Testis (tissue), 2 donors: ENCODE data around the gene SSBP2.
"Not testable (repeated sequence)": the region's sequence is repeated elsewhere in the genome, so short reads cannot be mapped to it uniquely, and the experiment has no call there.

ENCODE experiments used
- POLR2A ChIP-seq: fragments of 450-650 bp; IDR thresholded peaks from one replicate; pipeline ENCODE4 v1.6.1; 2017; ENCODE audit warnings: antibody characterized with exemption, mild to moderate bottlenecking, moderate library complexity
- TF ChIP-seq, protein P1 (sequence below), 3 experiments: fragments of 450-650 bp in 2 of 3; fragments of 200-600 bp in 1 of 3; sonication (generic) in 1 of 3; IDR thresholded peaks; one replicate each; pipeline ENCODE4 v1.5.1; 2016 to 2019; ENCODE audit warnings: antibody characterized with exemption in 3 of 3, mild to moderate bottlenecking in 2 of 3, moderate library complexity in 1 of 3

DNA sequence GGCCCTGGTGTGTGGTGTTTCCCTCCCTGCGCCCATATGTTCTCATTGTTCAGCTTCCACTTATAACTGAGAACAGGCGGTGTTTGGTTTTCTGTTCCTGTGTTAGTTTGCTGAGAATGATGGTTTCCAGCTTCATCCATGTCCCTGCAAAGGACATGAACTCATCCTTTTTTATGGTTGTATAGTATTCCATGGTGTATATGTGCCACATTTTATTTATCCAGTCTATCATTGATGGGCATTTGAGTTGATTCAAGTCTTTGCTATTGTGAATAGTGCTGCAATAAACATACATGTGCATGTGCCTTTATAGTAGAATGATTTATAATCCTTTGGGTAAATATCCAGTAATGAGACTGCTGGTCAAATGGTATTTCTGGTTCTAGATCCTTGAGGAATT, 36.8 kb downstream of the SSBP2 start:
- TF ChIP-seq, protein P1, sequence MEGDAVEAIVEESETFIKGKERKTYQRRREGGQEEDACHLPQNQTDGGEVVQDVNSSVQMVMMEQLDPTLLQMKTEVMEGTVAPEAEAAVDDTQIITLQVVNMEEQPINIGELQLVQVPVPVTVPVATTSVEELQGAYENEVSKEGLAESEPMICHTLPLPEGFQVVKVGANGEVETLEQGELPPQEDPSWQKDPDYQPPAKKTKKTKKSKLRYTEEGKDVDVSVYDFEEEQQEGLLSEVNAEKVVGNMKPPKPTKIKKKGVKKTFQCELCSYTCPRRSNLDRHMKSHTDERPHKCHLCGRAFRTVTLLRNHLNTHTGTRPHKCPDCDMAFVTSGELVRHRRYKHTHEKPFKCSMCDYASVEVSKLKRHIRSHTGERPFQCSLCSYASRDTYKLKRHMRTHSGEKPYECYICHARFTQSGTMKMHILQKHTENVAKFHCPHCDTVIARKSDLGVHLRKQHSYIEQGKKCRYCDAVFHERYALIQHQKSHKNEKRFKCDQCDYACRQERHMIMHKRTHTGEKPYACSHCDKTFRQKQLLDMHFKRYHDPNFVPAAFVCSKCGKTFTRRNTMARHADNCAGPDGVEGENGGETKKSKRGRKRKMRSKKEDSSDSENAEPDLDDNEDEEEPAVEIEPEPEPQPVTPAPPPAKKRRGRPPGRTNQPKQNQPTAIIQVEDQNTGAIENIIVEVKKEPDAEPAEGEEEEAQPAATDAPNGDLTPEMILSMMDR (IDR thresholded peaks at IDR 0.05) = not testable (repeated sequence)
- TF ChIP-seq POLR2A = not testable (repeated sequence)
